IMR-90 (cell line): ENCODE measurements around the gene KRIT1. TPM values are rescaled to one million over a fixed set of nuclear protein-coding genes. Genes with fewer than 3 reads are reported as not detected.

ENCODE experiments used
- ATAC-seq: fragments of 200-7000 bp; cut with Tn5 transposase; 2 replicates; pipeline ENCODE4 v1.9.1; 2020; ENCODE audit warnings: low read depth, mild to moderate bottlenecking, moderate library complexity
- BruUV-seq: library from RNA; stranded (reverse); fragments of 400-500 nt; replicated peaks from 2 replicates; lab custom pipeline; 2021; lab: Mats Ljungman, UMichigan
- CTCF ChIA-PET: fragments of 300-600 bp; formaldehyde crosslinking; extraction: SDS; loops from one replicate; lab custom pipeline; 2021; ENCODE audit warnings: antibody characterized with exemption; lab: Yijun Ruan, JAX
- POLR2A ChIA-PET: fragments of 300-600 bp; sonication (Branson Sonifier 250); formaldehyde crosslinking; loops from one replicate; lab custom pipeline; 2022; ENCODE audit warnings: antibody characterized with exemption; ENCODE audit not compliant: unreplicated experiment; lab: Charles Lee
- DNase-seq: peaks from one replicate; pipeline ENCODE4 v3.0.0; 2013
- H2AFZ ChIP-seq: replicated peaks from 2 replicates; pipeline ENCODE3; 2013; ENCODE audit warnings: low read length, mild to moderate bottlenecking; ENCODE audit not compliant: poor library complexity
- H2AK5ac ChIP-seq: 2 replicates; pipeline ENCODE4 v1.6.1; 2013; ENCODE audit warnings: low read depth, low read length, inconsistent platforms
- H2AK9ac ChIP-seq: replicated peaks from 2 replicates; pipeline ENCODE3; 2013; ENCODE audit warnings: mild to moderate bottlenecking, low read depth, low read length, moderate library complexity; ENCODE audit not compliant: poor library complexity
- H2BK120ac ChIP-seq: 2 replicates; pipeline ENCODE4 v1.6.1; 2013; ENCODE audit warnings: low read depth, low read length, inconsistent platforms
- H2BK15ac ChIP-seq: 3 replicates; pipeline ENCODE4 v1.6.1; 2013; ENCODE audit warnings: low read depth, low read length, inconsistent platforms
- H2BK20ac ChIP-seq: 2 replicates; pipeline ENCODE4 v1.6.1; 2013; ENCODE audit warnings: low read depth, mild to moderate bottlenecking, inconsistent platforms, low read length, moderate library complexity
- H2BK5ac ChIP-seq: 2 replicates; pipeline ENCODE4 v1.6.1; 2013; ENCODE audit warnings: mild to moderate bottlenecking, low read depth, low read length, inconsistent platforms; ENCODE audit not compliant: poor library complexity, severe bottlenecking
- H3K14ac ChIP-seq: replicated peaks from 2 replicates; pipeline ENCODE4 v1.6.1; 2013; ENCODE audit warnings: low read depth, low read length, inconsistent platforms
- H3K18ac ChIP-seq: 2 replicates; pipeline ENCODE4 v1.6.1; 2013; ENCODE audit warnings: low read depth, low read length, control low read depth
- H3K23ac ChIP-seq: 2 replicates; pipeline ENCODE4 v1.6.1; 2013; ENCODE audit warnings: low read depth, low read length, inconsistent platforms
- H3K27ac ChIP-seq: 2 replicates; pipeline ENCODE4 v1.5.1; 2013; ENCODE audit warnings: mild to moderate bottlenecking, control low read depth, low read length; ENCODE audit not compliant: insufficient read depth
- H3K27me3 ChIP-seq: 2 replicates; pipeline ENCODE4 v1.6.1; 2013; ENCODE audit warnings: low read length; ENCODE audit not compliant: control insufficient read depth, insufficient read depth
- H3K36me3 ChIP-seq: 2 replicates; pipeline ENCODE4 v1.6.1; 2013; ENCODE audit warnings: low read length, mixed read lengths; ENCODE audit not compliant: control insufficient read depth, insufficient read depth
- H3K4ac ChIP-seq: 2 replicates; pipeline ENCODE4 v1.6.1; 2013; ENCODE audit warnings: low read depth, low read length, inconsistent platforms
- H3K4me1 ChIP-seq: 2 replicates; pipeline ENCODE4 v1.6.1; 2013; ENCODE audit warnings: low read length, mixed read lengths; ENCODE audit not compliant: control insufficient read depth, insufficient read depth
- H3K4me2 ChIP-seq: 2 replicates; pipeline ENCODE4 v1.6.1; 2013; ENCODE audit warnings: low read depth, mild to moderate bottlenecking, control low read depth, low read length, moderate library complexity
- H3K4me3 ChIP-seq: 2 replicates; pipeline ENCODE4 v1.5.1; 2013; ENCODE audit warnings: low read depth, mild to moderate bottlenecking, control low read depth, low read length, moderate library complexity; ENCODE audit not compliant: insufficient read depth
- H3K56ac ChIP-seq: 2 replicates; pipeline ENCODE4 v1.6.1; 2013; ENCODE audit warnings: low read length, inconsistent platforms; ENCODE audit not compliant: insufficient read depth; ENCODE audit errors: extremely low read depth
- H3K79me1 ChIP-seq, 2 experiments: 2 replicates each; pipeline ENCODE4 v1.6.1; 2013; ENCODE audit warnings: low read length in 2 of 2, inconsistent platforms in 1 of 2, low read depth in 1 of 2
- H3K9ac ChIP-seq: 2 replicates; pipeline ENCODE4 v1.6.1; 2013; ENCODE audit warnings: low read depth, low read length, control low read depth
- H3K9me1 ChIP-seq: 2 replicates; pipeline ENCODE4 v1.6.1; 2013; ENCODE audit warnings: low read length, inconsistent platforms; ENCODE audit not compliant: insufficient read depth
- H3K9me3 ChIP-seq: 2 replicates; pipeline ENCODE4 v1.6.1; 2013; ENCODE audit warnings: low read length; ENCODE audit not compliant: control insufficient read depth, insufficient read depth
- H4K20me1 ChIP-seq: 2 replicates; pipeline ENCODE4 v1.6.1; 2013; ENCODE audit warnings: low read length, inconsistent platforms; ENCODE audit not compliant: insufficient read depth
- H4K5ac ChIP-seq: 2 replicates; pipeline ENCODE4 v1.6.1; 2013; ENCODE audit warnings: mild to moderate bottlenecking, low read depth, low read length, control low read depth
- H4K8ac ChIP-seq, 2 experiments: 2 replicates each; pipeline ENCODE4 v1.6.1; 2013; ENCODE audit warnings: low read depth in 2 of 2, low read length in 2 of 2, control low read depth in 1 of 2, inconsistent platforms in 1 of 2
- H4K91ac ChIP-seq: 2 replicates; pipeline ENCODE4 v1.6.1; 2013; ENCODE audit warnings: low read depth, low read length, inconsistent platforms; ENCODE audit not compliant: insufficient read depth
- CHD1 ChIP-seq: IDR thresholded peaks from 2 replicates; pipeline ENCODE4 v1.6.1; 2012; ENCODE audit warnings: low read depth, low read length, improper control_type of control experiment
- FOS ChIP-seq: fragments of 150-350 bp; IDR thresholded peaks from 2 replicates; pipeline ENCODE4 v1.6.1; 2016; ENCODE audit warnings: low read depth, low read length
- MAFK ChIP-seq: IDR thresholded peaks from 2 replicates; pipeline ENCODE4 v1.6.1; 2012; ENCODE audit warnings: low read depth, low read length, improper control_type of control experiment
- MAZ ChIP-seq: IDR thresholded peaks from 2 replicates; pipeline ENCODE4 v1.6.1; 2012; ENCODE audit warnings: low read depth, mild to moderate bottlenecking, low read length, improper control_type of control experiment, moderate library complexity, borderline replicate concordance
- MXI1 ChIP-seq: IDR thresholded peaks from 2 replicates; pipeline ENCODE4 v1.6.1; 2012; ENCODE audit warnings: low read depth, mild to moderate bottlenecking, low read length, moderate library complexity, borderline replicate concordance
- NFE2L2 ChIP-seq: fragments of 150-350 bp; IDR thresholded peaks from 2 replicates; pipeline ENCODE4 v1.6.1; 2016; ENCODE audit warnings: low read depth, mild to moderate bottlenecking, low read length
- POLR2A ChIP-seq: IDR thresholded peaks from 2 replicates; pipeline ENCODE4 v1.6.1; 2012; ENCODE audit warnings: mild to moderate bottlenecking, low read depth, low read length
- RAD21 ChIP-seq: IDR thresholded peaks from 2 replicates; pipeline ENCODE4 v1.6.1; 2012; ENCODE audit warnings: low read length, improper control_type of control experiment
- RCOR1 ChIP-seq: IDR thresholded peaks from 2 replicates; pipeline ENCODE4 v1.6.1; 2012; ENCODE audit warnings: mild to moderate bottlenecking, low read length, improper control_type of control experiment; ENCODE audit not compliant: insufficient replicate concordance
- RFX5 ChIP-seq: IDR thresholded peaks from 2 replicates; pipeline ENCODE4 v1.8.0; 2012; ENCODE audit warnings: low read depth, mild to moderate bottlenecking, low read length, moderate library complexity
- SMC3 ChIP-seq: fragments of 150-350 bp; IDR thresholded peaks from 2 replicates; pipeline ENCODE4 v1.6.1; 2016; ENCODE audit warnings: low read depth, mild to moderate bottlenecking, antibody characterized with exemption, low read length, moderate library complexity
- USF2 ChIP-seq: fragments of 150-350 bp; IDR thresholded peaks from 2 replicates; pipeline ENCODE4 v1.6.1; 2017; ENCODE audit warnings: mild to moderate bottlenecking, antibody characterized with exemption, low read length, low read depth
- WGBS, 2 experiments: methylation state at CpG; one replicate each; pipeline versions ENCODE4 v1.1.5 to v1.1.7; 2013; ENCODE audit warnings: missing lambda C conversion rate in 2 of 2; ENCODE audit not compliant: insufficient read length in 1 of 2; ENCODE audit errors: extremely low coverage in 2 of 2; 5-methylcytosine and 5-hydroxymethylcytosine counted together
- dilution Hi-C: fragments of 300-500 bp; cut with HindIII; formaldehyde crosslinking; loops from one replicate; pipeline ENCODE4 v1.14.3; 2018; ENCODE audit warnings: low sequenced_read_pairs; ENCODE audit not compliant: unreplicated experiment
- in situ Hi-C: fragments of 300-500 bp; cut with MboI; formaldehyde crosslinking; loops from 3 replicates; pipeline ENCODE4 v1.14.3; 2019; ENCODE audit warnings: low sequenced_read_pairs, inconsistent platforms, mixed read lengths
- intact Hi-C: fragments of 100-400 bp; cut with micrococcal nuclease; formaldehyde crosslinking; loops from 2 replicates; pipeline ENCODE4 v1.10.0; 2022
- polyA plus RNA-seq, 3 experiments: library from polyadenylated mRNA; depleted of rRNA; stranded (reverse); fragments of >200 nt; gene quantifications; 2 replicates each; pipeline ENCODE4 v1.2.3, GENCODE V29; 2012; ENCODE audit warnings: low replicate concordance in 1 of 3
- total RNA-seq: library from RNA; depleted of rRNA; stranded (reverse); fragments of >200 nt; gene quantifications from 2 replicates; pipeline ENCODE4 v1.2.3, GENCODE V29; 2012
- TF ChIP-seq, protein P1 (sequence below): fragments of 150-350 bp; IDR thresholded peaks from 2 replicates; pipeline ENCODE4 v1.6.1; 2016; ENCODE audit warnings: low read depth, mild to moderate bottlenecking, low read length, moderate library complexity, borderline replicate concordance
- TF ChIP-seq, protein P2 (sequence below): conservative IDR thresholded peaks from 2 replicates; pipeline ENCODE4 v1.5.1; 2012; ENCODE audit warnings: mild to moderate bottlenecking, low read depth, low read length, improper control_type of control experiment

Gene KRIT1
- total and polyA plus RNA-seq, 2 of the 4 experiments (the other 2 are of a cell fraction) = 22.9 to 38.2 TPM

DNA sequence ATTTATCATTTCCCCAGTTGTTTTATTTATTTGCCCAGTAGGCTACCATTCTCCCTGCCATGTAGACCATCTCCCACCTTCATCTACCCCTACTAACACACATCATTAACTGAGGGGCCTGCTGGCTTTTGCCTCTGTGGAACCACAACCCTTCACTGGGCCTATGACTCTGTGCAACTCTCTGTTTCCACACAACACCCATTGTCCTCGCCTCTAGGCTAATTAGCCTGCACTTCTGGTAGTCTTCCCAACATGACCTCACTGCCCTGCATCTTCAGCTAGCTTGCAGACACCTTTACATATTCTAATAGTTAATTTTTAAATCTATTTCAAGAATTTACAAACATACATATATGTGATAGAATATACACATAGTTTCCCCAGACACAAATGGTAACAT, 7.5 kb upstream of the KRIT1 start:
- H2AK5ac ChIP-seq = no peak overlapping the region
- no peak overlapping the region for H3K56ac ChIP-seq
- dilution Hi-C loops = no loop called here
- intact Hi-C loops = no loop called here
- ChIA-PET POLR2A (no interaction called here), CTCF (no interaction called here)
- no peak overlapping the region for H2AK9ac ChIP-seq
- no peaks in the 10 kb centered on the region; the same call in 1 of the 2 replicates for H3K9me1 ChIP-seq
- no peaks in the 10 kb centered on the region; the same call in 1 of the 2 replicates for H3K9me3 ChIP-seq
- no peaks in the 10 kb centered on the region for H3K4me1 ChIP-seq
- H2AFZ ChIP-seq = no peak overlapping the region
- no peak overlapping the region for H3K23ac ChIP-seq
- H3K9ac ChIP-seq = no peak overlapping the region
- H3K79me1 ChIP-seq = peaks cover 27 to 41% of the 10 kb centered on the region in 2 experiments; a peak in 3 of 4 replicates
- BruUV-seq = no TSS peak
- H2BK120ac ChIP-seq = no peak overlapping the region
- no peak overlapping the region for H3K14ac ChIP-seq
- H3K4ac ChIP-seq = no peak overlapping the region
- no peak overlapping the region for H4K91ac ChIP-seq
- H4K8ac ChIP-seq = no peak overlapping the region
- WGBS, 2 experiments = no CpG with 5 or more reads among the region's 1 CpG
- no peak overlapping the region for H2BK20ac ChIP-seq
- H3K4me3 ChIP-seq = no peak overlapping the region
- no peak overlapping the region for H4K5ac ChIP-seq
- H3K18ac ChIP-seq = no peak overlapping the region
- H3K27me3 ChIP-seq = no peaks in the 10 kb centered on the region
- no peak overlapping the region for H3K27ac ChIP-seq
- H2BK5ac ChIP-seq = no peak overlapping the region
- DNase-seq (no peak), ATAC-seq (no peak)
- H4K20me1 ChIP-seq = peaks cover 44% of the 10 kb centered on the region
- in situ Hi-C loops = no loop called here
- no peak overlapping the region for H2BK15ac ChIP-seq
- H3K36me3 ChIP-seq = no peaks in the 10 kb centered on the region
- TF ChIP-seq POLR2A (no peak), FOS (no peak), SMC3 (no peak), RFX5 (no peak), NFE2L2 (no peak), MAFK (no peak), CHD1 (no peak), RCOR1 (no peak), MXI1 (no peak), MAZ (no peak), USF2 (no peak), RAD21 (no peak)
- TF ChIP-seq, protein P1, sequence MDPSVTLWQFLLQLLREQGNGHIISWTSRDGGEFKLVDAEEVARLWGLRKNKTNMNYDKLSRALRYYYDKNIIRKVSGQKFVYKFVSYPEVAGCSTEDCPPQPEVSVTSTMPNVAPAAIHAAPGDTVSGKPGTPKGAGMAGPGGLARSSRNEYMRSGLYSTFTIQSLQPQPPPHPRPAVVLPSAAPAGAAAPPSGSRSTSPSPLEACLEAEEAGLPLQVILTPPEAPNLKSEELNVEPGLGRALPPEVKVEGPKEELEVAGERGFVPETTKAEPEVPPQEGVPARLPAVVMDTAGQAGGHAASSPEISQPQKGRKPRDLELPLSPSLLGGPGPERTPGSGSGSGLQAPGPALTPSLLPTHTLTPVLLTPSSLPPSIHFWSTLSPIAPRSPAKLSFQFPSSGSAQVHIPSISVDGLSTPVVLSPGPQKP = no peak
- TF ChIP-seq, protein P2, sequence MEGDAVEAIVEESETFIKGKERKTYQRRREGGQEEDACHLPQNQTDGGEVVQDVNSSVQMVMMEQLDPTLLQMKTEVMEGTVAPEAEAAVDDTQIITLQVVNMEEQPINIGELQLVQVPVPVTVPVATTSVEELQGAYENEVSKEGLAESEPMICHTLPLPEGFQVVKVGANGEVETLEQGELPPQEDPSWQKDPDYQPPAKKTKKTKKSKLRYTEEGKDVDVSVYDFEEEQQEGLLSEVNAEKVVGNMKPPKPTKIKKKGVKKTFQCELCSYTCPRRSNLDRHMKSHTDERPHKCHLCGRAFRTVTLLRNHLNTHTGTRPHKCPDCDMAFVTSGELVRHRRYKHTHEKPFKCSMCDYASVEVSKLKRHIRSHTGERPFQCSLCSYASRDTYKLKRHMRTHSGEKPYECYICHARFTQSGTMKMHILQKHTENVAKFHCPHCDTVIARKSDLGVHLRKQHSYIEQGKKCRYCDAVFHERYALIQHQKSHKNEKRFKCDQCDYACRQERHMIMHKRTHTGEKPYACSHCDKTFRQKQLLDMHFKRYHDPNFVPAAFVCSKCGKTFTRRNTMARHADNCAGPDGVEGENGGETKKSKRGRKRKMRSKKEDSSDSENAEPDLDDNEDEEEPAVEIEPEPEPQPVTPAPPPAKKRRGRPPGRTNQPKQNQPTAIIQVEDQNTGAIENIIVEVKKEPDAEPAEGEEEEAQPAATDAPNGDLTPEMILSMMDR = no peak
- no peak overlapping the region for H3K4me2 ChIP-seq
